HepG2 (cell line): Measurements from ENCODE around the gene UNC93A.
"Not testable (repeated sequence)": the region's sequence is repeated elsewhere in the genome, so short reads cannot be mapped to it uniquely, and the experiment has no call there.

Experiments
- CEBPZ ChIP-seq: IDR thresholded peaks from 2 replicates; pipeline ENCODE4 v1.6.1; 2012; ENCODE audit warnings: low read length, improper control_type of control experiment
- FOSL2 ChIP-seq: sonication (generic); formaldehyde crosslinking; IDR thresholded peaks from 2 replicates; pipeline ENCODE4 v1.4.0; 2020; ENCODE audit warnings: missing genetic modification reagents
- PRPF4 ChIP-seq: fragments of 200-400 bp; formaldehyde crosslinking; IDR thresholded peaks from 2 replicates; pipeline ENCODE4 v1.6.1; 2016; ENCODE audit warnings: low read length, low read depth; ENCODE audit not compliant: poor library complexity, severe bottlenecking
- TFAP4 ChIP-seq: sonication (generic); IDR thresholded peaks from 2 replicates; pipeline ENCODE4 v1.6.1; 2016; ENCODE audit warnings: low read depth, borderline replicate concordance
- ZFP36 ChIP-seq: fragments of 150-350 bp; IDR thresholded peaks from 2 replicates; pipeline ENCODE4 v1.6.1; 2018; ENCODE audit warnings: borderline replicate concordance, low read length, low read depth; ENCODE audit not compliant: partially characterized antibody
- ZNF232 ChIP-seq: sonication (generic); formaldehyde crosslinking; IDR thresholded peaks from 2 replicates; pipeline ENCODE4 v1.4.0; 2020; ENCODE audit warnings: missing genetic modification reagents, borderline replicate concordance
- ZNF512 ChIP-seq: sonication (generic); formaldehyde crosslinking; IDR thresholded peaks from 2 replicates; pipeline ENCODE4 v1.4.0; 2020; ENCODE audit warnings: mild to moderate bottlenecking, missing genetic modification reagents
- ZNF549 ChIP-seq: sonication (generic); formaldehyde crosslinking; IDR thresholded peaks from 2 replicates; pipeline ENCODE4 v1.5.0; 2020; ENCODE audit warnings: missing genetic modification reagents

- not testable (repeated sequence) for TF ChIP-seq TFAP4; ZNF549 (CRISPR knock-in tag); ZNF512 (CRISPR knock-in tag); FOSL2 (CRISPR knock-in tag); PRPF4; CEBPZ; ZFP36
- TF ChIP-seq ZNF232 (CRISPR knock-in tag): peak; percentile 63; the same call in 1 of the 2 replicates
Observed at GRCh38 chr6:167288591-167289225, 2.4 kb upstream of the UNC93A start.
